WTC11 (cell line): ENCODE measurements around the gene PRKD1. TPM values are rescaled to one million over a fixed set of nuclear protein-coding genes. Genes with fewer than 3 reads are reported as not detected.

Source experiments
- ATAC-seq: fragments of 200-7000 bp; cut with Tn5 transposase; 2 replicates; pipeline ENCODE4 v1.10.0; 2021; ENCODE audit warnings: mild to moderate bottlenecking, moderate library complexity
- CTCF ChIA-PET: fragments of 300-600 bp; sonication (Branson Sonifier 250); formaldehyde crosslinking; loops from one replicate; lab custom pipeline; 2021; ENCODE audit warnings: antibody characterized with exemption; lab: Charles Lee
- POLR2A ChIA-PET: fragments of 350-600 bp; sonication (Branson Sonifier 250); formaldehyde crosslinking; loops from one replicate; lab custom pipeline; 2021; ENCODE audit warnings: antibody characterized with exemption; lab: Charles Lee
- DNase-seq: peaks from one replicate; pipeline ENCODE4 v3.0.0; 2021; ENCODE audit warnings: low spot score
- H3K27ac Mint-ChIP-seq: 2 replicates; pipeline ENCODE4 v1.8.0; 2021; ENCODE audit warnings: mixed read lengths
- H3K27me3 Mint-ChIP-seq: 2 replicates; pipeline ENCODE4 v1.8.0; 2021; ENCODE audit warnings: low read depth, mild to moderate bottlenecking, moderate library complexity, mixed read lengths
- H3K36me3 Mint-ChIP-seq: 2 replicates; pipeline ENCODE4 v1.8.0; 2021; ENCODE audit warnings: mixed read lengths
- H3K4me1 Mint-ChIP-seq: 2 replicates; pipeline ENCODE4 v1.8.0; 2022; ENCODE audit warnings: mixed read lengths
- H3K4me3 Mint-ChIP-seq: 2 replicates; pipeline ENCODE4 v1.8.0; 2021; ENCODE audit warnings: mild to moderate bottlenecking, moderate library complexity, mixed read lengths
- H3K9me3 Mint-ChIP-seq: 2 replicates; pipeline ENCODE4 v1.8.0; 2021; ENCODE audit warnings: mixed read lengths
- CTCF ChIP-seq: fragments of 200-600 bp; IDR thresholded peaks from 2 replicates; pipeline ENCODE4 v1.8.0; 2022; ENCODE audit warnings: antibody characterized with exemption
- ETV6 ChIP-seq: sonication (generic); formaldehyde crosslinking; IDR thresholded peaks from 2 replicates; pipeline ENCODE4 v1.8.1; 2022; ENCODE audit warnings: mild to moderate bottlenecking, missing genetic modification reagents
- FOXJ3 ChIP-seq: sonication (generic); formaldehyde crosslinking; IDR thresholded peaks from 2 replicates; pipeline ENCODE4 v1.9.0; 2021; ENCODE audit warnings: missing genetic modification reagents, mild to moderate bottlenecking, borderline replicate concordance
- FOXK1 ChIP-seq: sonication (generic); formaldehyde crosslinking; IDR thresholded peaks from 2 replicates; pipeline ENCODE4 v1.8.0; 2022; ENCODE audit warnings: mild to moderate bottlenecking, moderate library complexity, missing genetic modification reagents
- GABPB1 ChIP-seq: sonication (generic); formaldehyde crosslinking; IDR thresholded peaks from 2 replicates; pipeline ENCODE4 v1.8.1; 2023; ENCODE audit warnings: mild to moderate bottlenecking, missing genetic modification reagents
- JUN ChIP-seq: sonication (generic); formaldehyde crosslinking; IDR thresholded peaks from 2 replicates; pipeline ENCODE4 v1.8.0; 2023; ENCODE audit warnings: mild to moderate bottlenecking, missing genetic modification reagents
- MXD4 ChIP-seq: fragments of 250-450 bp; sonication (Bioruptor Pico); IDR thresholded peaks from 2 replicates; pipeline ENCODE4 v1.8.0; 2021; ENCODE audit warnings: mild to moderate bottlenecking, moderate library complexity, borderline replicate concordance
- NR3C1 ChIP-seq: sonication (generic); formaldehyde crosslinking; conservative IDR thresholded peaks from 2 replicates; pipeline ENCODE4 v1.8.1; 2023; ENCODE audit warnings: low read depth, mild to moderate bottlenecking, missing genetic modification reagents
- OVOL2 ChIP-seq: fragments of 250-450 bp; sonication (Bioruptor Pico); IDR thresholded peaks from 2 replicates; pipeline ENCODE4 v1.9.0; 2021; ENCODE audit warnings: mild to moderate bottlenecking, borderline replicate concordance
- SOX15 ChIP-seq: fragments of 250-450 bp; sonication (Bioruptor Pico); IDR thresholded peaks from 2 replicates; pipeline ENCODE4 v1.9.0; 2021; ENCODE audit warnings: mild to moderate bottlenecking
- TCF7 ChIP-seq: sonication (generic); formaldehyde crosslinking; IDR thresholded peaks from 2 replicates; pipeline ENCODE4 v1.8.0; 2022; ENCODE audit warnings: mild to moderate bottlenecking, low read depth, missing genetic modification reagents, moderate library complexity
- ZBTB21 ChIP-seq: sonication (generic); formaldehyde crosslinking; IDR thresholded peaks from 2 replicates; pipeline ENCODE4 v1.8.1; 2023; ENCODE audit warnings: mild to moderate bottlenecking, missing genetic modification reagents, borderline replicate concordance
- ZNF396 ChIP-seq: fragments of 250-450 bp; sonication (Bioruptor Pico); IDR thresholded peaks from 2 replicates; pipeline ENCODE4 v1.8.0; 2021; ENCODE audit warnings: mild to moderate bottlenecking, moderate library complexity, borderline replicate concordance
- ZNF416 ChIP-seq: fragments of 250-450 bp; sonication (Bioruptor Pico); IDR thresholded peaks from 2 replicates; pipeline ENCODE4 v1.9.0; 2021; ENCODE audit warnings: mild to moderate bottlenecking, inconsistent platforms
- ZNF671 ChIP-seq: fragments of 250-450 bp; sonication (Bioruptor Pico); IDR thresholded peaks from 2 replicates; pipeline ENCODE4 v1.8.0; 2021; ENCODE audit warnings: mild to moderate bottlenecking
- total RNA-seq: library from RNA; stranded (reverse); gene quantifications from 3 replicates; pipeline ENCODE4 v1.2.3, GENCODE V29; 2021
- TF ChIP-seq, protein P1 (sequence below): sonication (generic); formaldehyde crosslinking; IDR thresholded peaks from 2 replicates; pipeline ENCODE4 v1.8.1; 2022; ENCODE audit warnings: mild to moderate bottlenecking, moderate library complexity, missing genetic modification reagents
- TF ChIP-seq, protein P2 (sequence below): sonication (generic); formaldehyde crosslinking; IDR thresholded peaks from 2 replicates; pipeline ENCODE4 v1.8.0; 2023; ENCODE audit warnings: missing genetic modification reagents, mild to moderate bottlenecking, borderline replicate concordance
- TF ChIP-seq, protein P3 (sequence below): sonication (generic); formaldehyde crosslinking; IDR thresholded peaks from 2 replicates; pipeline ENCODE4 v1.8.0; 2022; ENCODE audit warnings: mild to moderate bottlenecking, missing genetic modification reagents
- TF ChIP-seq, protein P4 (sequence below): sonication (generic); formaldehyde crosslinking; IDR thresholded peaks from 2 replicates; pipeline ENCODE4 v1.8.0; 2022; ENCODE audit warnings: mild to moderate bottlenecking, missing genetic modification reagents
- TF ChIP-seq, protein P5 (sequence below): fragments of 250-450 bp; sonication (Bioruptor Pico); conservative IDR thresholded peaks from 2 replicates; pipeline ENCODE4 v1.9.0; 2021; ENCODE audit warnings: mild to moderate bottlenecking
- TF ChIP-seq, protein P6 (sequence below): fragments of 250-450 bp; sonication (Bioruptor Pico); IDR thresholded peaks from 2 replicates; pipeline ENCODE4 v1.9.0; 2021; ENCODE audit warnings: mild to moderate bottlenecking

PRKD1 gene
- total RNA-seq, 1 experiment from 2014 or later, result 7.6 TPM

GRCh38 chr14:29822430-29822709, 105.3 kb downstream of the PRKD1 start:
- ChIA-PET POLR2A (no interaction called here), CTCF (no interaction called here)
- Mint-ChIP-seq H3K9me3 (no peaks in the 10 kb centered on the region), H3K4me3 (no peak overlapping the region), H3K4me1 (peaks cover 23% of the 10 kb centered on the region), H3K27ac (no peak overlapping the region), H3K27me3 (no peaks in the 10 kb centered on the region), H3K36me3 (no peaks in the 10 kb centered on the region)
- TF ChIP-seq FOXJ3 (CRISPR knock-in tag) (no peak), ZNF671 (no peak)
- TF ChIP-seq, protein P1, sequence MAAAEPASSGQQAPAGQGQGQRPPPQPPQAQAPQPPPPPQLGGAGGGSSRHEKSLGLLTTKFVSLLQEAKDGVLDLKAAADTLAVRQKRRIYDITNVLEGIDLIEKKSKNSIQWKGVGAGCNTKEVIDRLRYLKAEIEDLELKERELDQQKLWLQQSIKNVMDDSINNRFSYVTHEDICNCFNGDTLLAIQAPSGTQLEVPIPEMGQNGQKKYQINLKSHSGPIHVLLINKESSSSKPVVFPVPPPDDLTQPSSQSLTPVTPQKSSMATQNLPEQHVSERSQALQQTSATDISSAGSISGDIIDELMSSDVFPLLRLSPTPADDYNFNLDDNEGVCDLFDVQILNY, result no peak
- ATAC-seq (no peak), DNase-seq (no peak)

GRCh38 chr14:29821661-29822429, 105.8 kb downstream of the PRKD1 start:
- no peaks in the 10 kb centered on the region for H3K9me3 Mint-ChIP-seq
- CTCF ChIA-PET, result no interaction called here
- DNase-seq (no peak), ATAC-seq (no peak)
- no peak overlapping the region for H3K27ac Mint-ChIP-seq
- POLR2A ChIA-PET, result no interaction called here
- H3K4me3 Mint-ChIP-seq, result no peak overlapping the region
- no peaks in the 10 kb centered on the region for H3K27me3 Mint-ChIP-seq
- peaks cover 23% of the 10 kb centered on the region for H3K4me1 Mint-ChIP-seq
- no peaks in the 10 kb centered on the region for H3K36me3 Mint-ChIP-seq
- TF ChIP-seq NR3C1 (CRISPR knock-in tag), result no peak
- no peak for TF ChIP-seq OVOL2 (CRISPR knock-in tag)
- TF ChIP-seq JUN (CRISPR knock-in tag), result no peak
- TF ChIP-seq, protein P2, sequence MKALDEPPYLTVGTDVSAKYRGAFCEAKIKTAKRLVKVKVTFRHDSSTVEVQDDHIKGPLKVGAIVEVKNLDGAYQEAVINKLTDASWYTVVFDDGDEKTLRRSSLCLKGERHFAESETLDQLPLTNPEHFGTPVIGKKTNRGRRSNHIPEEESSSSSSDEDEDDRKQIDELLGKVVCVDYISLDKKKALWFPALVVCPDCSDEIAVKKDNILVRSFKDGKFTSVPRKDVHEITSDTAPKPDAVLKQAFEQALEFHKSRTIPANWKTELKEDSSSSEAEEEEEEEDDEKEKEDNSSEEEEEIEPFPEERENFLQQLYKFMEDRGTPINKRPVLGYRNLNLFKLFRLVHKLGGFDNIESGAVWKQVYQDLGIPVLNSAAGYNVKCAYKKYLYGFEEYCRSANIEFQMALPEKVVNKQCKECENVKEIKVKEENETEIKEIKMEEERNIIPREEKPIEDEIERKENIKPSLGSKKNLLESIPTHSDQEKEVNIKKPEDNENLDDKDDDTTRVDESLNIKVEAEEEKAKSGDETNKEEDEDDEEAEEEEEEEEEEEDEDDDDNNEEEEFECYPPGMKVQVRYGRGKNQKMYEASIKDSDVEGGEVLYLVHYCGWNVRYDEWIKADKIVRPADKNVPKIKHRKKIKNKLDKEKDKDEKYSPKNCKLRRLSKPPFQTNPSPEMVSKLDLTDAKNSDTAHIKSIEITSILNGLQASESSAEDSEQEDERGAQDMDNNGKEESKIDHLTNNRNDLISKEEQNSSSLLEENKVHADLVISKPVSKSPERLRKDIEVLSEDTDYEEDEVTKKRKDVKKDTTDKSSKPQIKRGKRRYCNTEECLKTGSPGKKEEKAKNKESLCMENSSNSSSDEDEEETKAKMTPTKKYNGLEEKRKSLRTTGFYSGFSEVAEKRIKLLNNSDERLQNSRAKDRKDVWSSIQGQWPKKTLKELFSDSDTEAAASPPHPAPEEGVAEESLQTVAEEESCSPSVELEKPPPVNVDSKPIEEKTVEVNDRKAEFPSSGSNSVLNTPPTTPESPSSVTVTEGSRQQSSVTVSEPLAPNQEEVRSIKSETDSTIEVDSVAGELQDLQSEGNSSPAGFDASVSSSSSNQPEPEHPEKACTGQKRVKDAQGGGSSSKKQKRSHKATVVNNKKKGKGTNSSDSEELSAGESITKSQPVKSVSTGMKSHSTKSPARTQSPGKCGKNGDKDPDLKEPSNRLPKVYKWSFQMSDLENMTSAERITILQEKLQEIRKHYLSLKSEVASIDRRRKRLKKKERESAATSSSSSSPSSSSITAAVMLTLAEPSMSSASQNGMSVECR (CRISPR knock-in tag), result no peak
- TF ChIP-seq CTCF, result no peak
- no peak for TF ChIP-seq MXD4 (CRISPR knock-in tag)
- TF ChIP-seq, protein P3, sequence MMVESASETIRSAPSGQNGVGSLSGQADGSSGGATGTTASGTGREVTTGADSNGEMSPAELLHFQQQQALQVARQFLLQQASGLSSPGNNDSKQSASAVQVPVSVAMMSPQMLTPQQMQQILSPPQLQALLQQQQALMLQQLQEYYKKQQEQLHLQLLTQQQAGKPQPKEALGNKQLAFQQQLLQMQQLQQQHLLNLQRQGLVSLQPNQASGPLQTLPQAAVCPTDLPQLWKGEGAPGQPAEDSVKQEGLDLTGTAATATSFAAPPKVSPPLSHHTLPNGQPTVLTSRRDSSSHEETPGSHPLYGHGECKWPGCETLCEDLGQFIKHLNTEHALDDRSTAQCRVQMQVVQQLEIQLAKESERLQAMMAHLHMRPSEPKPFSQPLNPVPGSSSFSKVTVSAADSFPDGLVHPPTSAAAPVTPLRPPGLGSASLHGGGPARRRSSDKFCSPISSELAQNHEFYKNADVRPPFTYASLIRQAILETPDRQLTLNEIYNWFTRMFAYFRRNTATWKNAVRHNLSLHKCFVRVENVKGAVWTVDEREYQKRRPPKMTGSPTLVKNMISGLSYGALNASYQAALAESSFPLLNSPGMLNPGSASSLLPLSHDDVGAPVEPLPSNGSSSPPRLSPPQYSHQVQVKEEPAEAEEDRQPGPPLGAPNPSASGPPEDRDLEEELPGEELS, result no peak
- TF ChIP-seq ZNF396 (CRISPR knock-in tag), result no peak
- TF ChIP-seq ZNF416 (CRISPR knock-in tag), result no peak
- no peak for TF ChIP-seq FOXK1
- TF ChIP-seq, protein P4, sequence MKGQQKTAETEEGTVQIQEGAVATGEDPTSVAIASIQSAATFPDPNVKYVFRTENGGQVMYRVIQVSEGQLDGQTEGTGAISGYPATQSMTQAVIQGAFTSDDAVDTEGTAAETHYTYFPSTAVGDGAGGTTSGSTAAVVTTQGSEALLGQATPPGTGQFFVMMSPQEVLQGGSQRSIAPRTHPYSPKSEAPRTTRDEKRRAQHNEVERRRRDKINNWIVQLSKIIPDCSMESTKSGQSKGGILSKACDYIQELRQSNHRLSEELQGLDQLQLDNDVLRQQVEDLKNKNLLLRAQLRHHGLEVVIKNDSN (CRISPR knock-in tag), result no peak
- no peak for TF ChIP-seq ETV6 (CRISPR knock-in tag)
- no peak for TF ChIP-seq SOX15 (CRISPR knock-in tag)
- TF ChIP-seq, protein P5, sequence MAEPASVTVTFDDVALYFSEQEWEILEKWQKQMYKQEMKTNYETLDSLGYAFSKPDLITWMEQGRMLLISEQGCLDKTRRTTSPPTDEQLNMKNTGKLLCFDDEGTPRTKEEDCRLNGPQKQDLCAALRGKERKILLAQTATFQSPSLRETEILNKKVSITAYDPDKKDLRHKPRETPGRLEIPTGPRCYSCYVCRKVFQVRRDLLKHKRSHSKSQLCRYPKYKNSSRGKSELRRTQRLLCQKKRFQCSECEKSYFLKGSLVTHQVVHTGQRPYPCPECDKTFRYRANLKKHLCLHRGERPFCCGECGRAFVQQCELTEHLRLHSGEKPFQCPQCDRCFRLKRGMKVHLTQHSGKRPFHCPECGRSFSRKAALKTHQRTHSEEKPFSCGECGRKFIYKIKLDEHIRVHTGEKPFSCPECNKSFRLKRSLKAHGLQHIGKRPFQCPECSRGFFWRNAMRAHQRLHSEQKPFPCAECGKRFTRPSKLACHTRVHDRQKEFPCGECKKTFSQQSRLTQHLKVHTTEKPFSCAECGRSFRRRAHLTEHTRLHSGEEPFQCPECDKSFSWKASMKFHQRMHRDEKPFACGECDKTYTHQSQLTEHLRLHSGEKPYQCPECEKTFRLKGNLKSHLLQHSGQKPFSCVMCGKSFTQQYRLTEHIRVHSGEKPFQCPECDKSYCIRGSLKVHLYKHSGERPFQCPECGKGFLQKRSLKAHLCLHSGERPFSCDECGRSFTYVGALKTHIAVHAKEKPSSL (CRISPR knock-in tag), result no peak
- TF ChIP-seq TCF7 (CRISPR knock-in tag), result no peak
- TF ChIP-seq GABPB1 (CRISPR knock-in tag), result no peak
- TF ChIP-seq, protein P6, sequence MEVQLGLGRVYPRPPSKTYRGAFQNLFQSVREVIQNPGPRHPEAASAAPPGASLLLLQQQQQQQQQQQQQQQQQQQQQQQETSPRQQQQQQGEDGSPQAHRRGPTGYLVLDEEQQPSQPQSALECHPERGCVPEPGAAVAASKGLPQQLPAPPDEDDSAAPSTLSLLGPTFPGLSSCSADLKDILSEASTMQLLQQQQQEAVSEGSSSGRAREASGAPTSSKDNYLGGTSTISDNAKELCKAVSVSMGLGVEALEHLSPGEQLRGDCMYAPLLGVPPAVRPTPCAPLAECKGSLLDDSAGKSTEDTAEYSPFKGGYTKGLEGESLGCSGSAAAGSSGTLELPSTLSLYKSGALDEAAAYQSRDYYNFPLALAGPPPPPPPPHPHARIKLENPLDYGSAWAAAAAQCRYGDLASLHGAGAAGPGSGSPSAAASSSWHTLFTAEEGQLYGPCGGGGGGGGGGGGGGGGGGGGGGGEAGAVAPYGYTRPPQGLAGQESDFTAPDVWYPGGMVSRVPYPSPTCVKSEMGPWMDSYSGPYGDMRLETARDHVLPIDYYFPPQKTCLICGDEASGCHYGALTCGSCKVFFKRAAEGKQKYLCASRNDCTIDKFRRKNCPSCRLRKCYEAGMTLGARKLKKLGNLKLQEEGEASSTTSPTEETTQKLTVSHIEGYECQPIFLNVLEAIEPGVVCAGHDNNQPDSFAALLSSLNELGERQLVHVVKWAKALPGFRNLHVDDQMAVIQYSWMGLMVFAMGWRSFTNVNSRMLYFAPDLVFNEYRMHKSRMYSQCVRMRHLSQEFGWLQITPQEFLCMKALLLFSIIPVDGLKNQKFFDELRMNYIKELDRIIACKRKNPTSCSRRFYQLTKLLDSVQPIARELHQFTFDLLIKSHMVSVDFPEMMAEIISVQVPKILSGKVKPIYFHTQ (CRISPR knock-in tag), result no peak
- no peak for TF ChIP-seq ZBTB21 (CRISPR knock-in tag)
